GM03348 (cell line): ENCODE results near the gene WRNIP1.
A peak's percentile ranks its signal among the peaks of the same experiment; 100 is the strongest.
"Not testable (repeated sequence)": the region's sequence is repeated elsewhere in the genome, so short reads cannot be mapped to it uniquely, and the experiment has no call there.

Experiments used
- DNase-seq: peaks from one replicate; pipeline ENCODE4 v3.0.0; 2012; ENCODE audit warnings: low spot score

Gene WRNIP1

DNA sequence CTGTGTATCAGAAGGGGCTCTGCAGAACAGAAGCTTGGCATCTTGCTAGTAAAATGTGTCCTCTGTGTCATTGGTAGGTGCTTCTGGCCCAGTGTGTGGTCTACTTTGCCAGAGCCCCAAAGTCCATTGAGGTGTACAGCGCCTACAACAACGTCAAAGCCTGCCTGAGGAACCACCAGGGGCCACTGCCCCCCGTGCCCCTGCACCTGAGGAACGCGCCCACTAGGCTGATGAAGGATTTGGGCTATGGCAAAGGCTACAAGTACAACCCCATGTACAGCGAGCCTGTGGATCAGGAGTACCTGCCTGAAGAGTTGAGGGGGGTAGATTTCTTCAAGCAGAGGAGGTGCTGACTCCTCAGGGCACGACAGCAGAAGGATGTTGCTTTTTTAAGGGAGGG is 19.7 kb downstream of the WRNIP1 start:
- no peak for DNase-seq

DNA sequence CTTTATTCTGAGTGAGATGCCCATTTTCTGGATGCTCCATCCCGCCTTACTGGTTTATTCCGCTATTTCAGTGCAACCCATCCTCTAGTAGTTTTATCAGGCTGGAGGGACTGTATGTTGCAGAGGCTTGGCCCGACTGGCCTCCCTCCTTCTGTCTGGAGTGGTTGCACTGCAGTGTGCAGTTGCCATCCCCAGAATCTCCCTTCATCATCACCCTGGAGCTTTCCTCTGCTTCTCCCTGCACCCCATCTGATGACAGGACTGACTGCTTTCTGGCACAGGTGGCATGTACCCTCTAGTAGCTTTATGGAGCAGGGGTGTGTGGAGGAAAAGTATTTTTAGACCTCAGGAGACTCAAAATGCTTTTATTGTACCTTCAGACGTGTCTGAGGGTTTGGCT is 21.1 kb downstream of the WRNIP1 start:
- no peak for DNase-seq

DNA sequence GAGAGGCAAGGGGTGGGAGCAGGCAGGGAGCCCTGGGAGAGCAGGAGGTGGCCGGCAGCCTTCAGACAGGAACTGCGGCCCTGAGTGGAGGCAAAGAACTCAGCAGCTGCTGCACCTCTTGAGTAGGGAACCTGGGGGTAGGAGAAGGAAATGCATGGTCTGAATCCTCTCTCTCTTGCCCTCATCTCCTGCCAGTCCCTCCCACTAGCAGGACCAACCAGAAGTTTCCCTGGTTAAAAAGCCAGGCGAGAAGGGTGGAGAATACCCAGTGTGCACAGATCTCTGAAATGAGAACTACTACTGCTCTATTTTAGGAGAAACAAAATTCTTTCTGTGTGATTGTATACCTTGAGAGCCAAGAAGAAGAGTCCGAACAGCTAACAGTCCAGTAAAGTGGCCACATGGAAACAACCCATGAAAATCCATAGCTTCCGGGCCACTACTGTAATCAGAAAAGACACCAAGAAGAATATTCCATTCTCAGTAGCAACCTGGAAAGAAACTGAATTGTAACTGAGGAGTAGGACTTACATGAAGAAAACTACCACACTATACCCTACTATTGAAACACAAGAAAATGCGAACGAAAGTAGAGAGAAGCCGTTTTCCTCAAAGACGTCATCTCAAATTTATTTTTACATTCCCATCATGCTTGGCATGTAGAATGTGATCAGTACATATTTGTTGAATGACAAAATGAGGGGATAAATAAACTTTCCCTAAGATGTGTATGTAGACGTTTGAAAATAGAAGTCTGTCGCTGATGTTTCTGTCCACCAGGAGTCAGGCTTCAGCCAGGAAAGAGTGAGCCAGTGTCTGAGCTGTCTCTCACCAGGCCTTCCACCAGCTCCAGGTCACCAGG is 25.6 kb downstream of the WRNIP1 start:
- DNase-seq, result peak; percentile 89

DNA sequence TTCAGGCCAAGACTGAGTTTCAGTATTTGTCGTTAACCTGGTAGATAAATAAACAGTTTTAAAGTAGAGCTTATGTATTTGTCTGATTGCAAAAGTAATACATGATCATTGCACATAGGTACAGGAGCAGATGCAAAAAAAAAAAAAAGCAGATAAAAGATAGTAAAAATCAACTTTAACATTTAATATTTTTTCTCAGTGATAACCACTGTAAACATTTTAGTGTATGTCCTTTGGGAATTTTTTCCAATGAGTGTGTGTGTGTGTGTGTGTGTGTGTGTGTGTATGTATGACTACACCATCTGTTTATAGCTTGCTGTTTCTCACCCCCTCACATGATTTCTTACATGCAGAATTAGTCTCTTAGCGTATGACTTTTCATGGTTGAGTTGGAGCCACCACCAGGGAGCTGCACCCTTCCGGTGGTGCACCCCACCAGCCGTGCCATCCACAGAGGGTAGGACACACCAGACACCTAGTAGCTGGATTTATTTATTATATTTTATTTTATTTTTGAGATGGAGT is 26.3 kb downstream of the WRNIP1 start:
- DNase-seq, result no peak

DNA sequence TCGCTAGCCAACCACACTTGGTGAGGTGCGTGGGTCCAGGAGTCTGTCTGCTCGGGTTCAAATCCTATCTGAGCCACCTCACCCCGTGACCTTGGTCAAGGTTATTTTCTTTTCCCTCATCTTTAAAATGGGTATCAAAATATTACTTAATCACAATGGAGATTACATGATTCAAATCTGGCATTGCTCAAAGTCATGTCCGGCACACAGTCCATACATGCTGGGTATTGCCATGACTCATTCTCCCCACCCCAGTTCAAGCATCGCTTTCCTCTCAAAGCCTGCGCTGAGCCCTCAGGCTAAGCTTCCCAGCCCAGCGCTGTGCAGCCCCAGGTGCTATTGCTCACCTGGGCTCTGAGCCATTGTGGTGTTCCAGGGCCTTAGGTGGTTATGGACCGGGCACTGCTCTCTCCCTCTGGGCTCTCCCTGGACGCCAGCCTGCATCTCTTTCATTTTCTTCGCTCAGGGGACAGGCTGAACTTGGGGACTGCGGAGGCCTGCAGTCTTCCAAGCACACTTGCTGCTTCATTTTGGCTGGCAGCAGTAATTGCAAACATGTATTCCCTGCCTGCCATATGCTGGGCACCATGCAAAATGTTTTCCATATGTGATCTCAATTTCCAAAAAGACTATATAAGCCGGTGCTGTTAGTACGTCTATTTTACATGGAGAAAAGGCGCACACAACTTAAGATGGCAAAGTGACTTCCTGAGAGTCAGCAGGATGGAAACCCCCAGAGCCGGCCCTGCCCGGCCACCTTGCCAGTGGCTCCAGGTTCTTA is 27.3 kb downstream of the WRNIP1 start:
- DNase-seq, result no peak

DNA sequence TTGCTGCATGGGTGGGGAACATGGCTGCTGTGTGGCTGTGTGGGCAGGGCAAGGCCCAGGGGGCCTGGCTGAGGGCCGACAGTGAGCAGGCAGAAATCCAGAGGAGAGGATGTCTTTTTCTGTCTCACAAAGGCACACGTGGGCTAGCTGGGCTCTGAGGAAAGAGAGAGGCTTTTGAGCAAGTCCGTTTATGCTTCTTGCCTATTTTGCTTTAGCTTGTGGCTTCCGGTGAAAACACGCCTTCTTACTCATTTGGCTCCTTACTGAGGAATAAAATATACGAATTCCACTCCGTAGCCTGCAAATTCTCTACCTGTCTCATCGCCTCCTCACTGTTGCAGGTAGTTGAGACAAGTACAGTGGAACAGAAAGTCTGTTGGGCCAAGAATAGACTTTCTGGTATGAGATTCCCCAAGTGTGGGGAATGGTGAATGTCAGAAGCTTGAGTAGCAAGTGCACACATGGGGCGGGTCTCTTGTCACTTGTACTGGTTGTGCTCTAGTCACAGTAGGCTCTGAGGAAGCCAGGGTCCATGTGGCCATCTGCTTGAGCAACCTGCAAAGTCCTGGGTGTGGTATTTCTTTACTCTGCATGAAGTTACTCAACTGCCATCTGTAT is 28.4 kb downstream of the WRNIP1 start:
- no peak for DNase-seq

DNA sequence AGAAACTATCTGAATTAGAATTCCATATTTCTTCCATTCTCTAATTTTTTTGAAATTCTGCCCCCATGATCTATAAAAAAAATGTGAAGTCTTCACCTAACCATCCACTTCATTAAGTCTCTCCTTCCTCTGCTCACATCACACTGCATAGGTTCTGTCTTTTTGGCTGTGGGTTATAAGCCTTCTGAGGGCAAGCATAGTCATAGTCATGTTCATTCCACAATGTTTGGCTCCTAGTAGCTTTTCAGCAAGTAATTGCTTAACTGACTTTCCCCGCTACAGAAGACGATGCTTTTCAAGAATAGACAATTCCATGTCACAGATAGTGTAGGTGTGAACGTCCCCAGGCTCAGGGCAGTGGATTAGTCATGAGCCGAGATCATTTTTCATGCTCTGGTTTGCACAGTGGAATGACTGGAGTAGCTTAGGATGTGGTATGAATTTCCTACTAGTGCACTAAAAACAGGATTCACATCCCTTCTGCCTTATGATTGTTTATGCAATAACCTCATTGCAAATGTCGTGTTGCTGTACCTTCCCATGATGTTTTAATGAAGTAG is 29.1 kb downstream of the WRNIP1 start:
- DNase-seq, result no peak

DNA sequence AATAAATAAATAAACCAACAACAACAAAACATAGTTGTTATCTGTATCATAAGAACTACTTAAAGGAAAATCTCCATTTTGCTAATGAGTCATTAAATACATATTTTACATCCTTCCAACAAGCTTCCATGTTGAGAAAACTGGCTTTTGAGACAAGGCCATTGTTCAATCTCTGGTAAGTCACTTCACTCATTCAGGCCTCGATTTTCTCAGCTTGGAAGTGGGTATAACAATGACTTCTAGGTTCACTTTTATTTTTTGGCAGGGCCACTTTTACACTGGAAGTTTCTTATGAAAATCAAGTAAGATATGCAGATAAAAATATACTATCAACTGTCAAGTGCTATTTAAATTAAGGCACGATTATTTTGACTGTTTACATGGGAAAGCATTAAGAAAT is 30.0 kb downstream of the WRNIP1 start:
- DNase-seq, result no peak

DNA sequence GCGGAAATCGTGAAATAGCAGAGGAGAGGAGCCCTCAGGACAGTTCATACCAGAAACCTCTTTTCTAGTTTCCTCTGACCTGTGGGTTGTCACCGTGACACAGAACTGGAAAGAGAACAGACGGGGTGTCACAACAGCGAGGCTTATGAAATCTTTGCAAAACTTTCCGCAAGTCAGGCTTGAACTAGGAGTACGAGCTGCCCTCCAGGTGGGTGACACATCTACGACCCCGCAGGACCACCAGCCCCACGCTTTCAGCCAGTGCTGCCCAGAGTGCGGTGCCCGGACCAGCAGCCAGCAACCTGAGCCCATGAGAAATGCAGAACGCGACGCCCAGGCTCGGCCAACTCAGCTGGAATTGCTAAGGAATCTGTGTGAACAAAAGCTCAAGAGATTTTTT is 30.8 kb downstream of the WRNIP1 start:
- DNase-seq, result no peak

DNA sequence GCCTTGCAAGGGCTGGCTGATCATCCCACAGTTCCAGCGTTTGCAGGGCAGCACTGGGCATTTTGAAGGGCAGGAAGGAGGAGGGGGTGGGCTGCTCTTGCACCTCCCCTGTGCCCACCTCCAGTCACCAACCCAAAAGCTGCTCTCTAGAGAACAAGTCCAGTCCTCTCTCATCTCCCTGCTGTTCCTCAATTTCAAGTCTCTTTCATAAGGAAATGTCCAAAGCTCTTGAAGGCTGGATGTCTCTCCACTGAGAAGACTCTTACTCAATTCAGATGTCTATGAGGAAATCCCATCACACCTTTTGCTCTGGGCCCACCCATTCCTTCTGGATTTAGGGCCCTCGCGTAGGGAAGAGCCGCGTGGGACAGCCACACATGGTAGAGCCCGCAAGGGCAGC is 31.7 kb downstream of the WRNIP1 start:
- no peak for DNase-seq

DNA sequence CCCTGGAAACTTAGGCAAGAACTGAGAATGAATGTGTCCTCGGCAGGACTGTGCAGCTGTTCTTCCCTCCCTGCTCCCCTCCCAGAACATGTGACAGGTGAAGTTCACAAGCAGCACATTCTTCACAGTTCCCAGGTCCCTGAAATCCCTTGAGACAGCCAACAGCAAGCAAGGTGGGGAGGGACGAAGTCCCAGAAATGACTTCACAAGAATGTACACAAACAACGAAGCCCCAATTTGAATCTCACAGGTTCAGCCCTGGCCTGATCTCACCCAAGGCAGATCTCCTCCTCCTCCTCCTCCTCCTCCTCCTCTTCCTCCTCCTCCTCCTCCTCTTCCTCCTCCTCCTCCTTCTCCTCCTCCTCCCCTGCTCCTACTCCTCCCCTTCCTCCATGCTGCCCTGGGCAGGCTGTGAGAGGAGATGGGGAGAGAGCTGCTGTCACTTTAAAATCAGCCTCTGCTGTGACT is 32.4 kb downstream of the WRNIP1 start:
- DNase-seq, result no peak

DNA sequence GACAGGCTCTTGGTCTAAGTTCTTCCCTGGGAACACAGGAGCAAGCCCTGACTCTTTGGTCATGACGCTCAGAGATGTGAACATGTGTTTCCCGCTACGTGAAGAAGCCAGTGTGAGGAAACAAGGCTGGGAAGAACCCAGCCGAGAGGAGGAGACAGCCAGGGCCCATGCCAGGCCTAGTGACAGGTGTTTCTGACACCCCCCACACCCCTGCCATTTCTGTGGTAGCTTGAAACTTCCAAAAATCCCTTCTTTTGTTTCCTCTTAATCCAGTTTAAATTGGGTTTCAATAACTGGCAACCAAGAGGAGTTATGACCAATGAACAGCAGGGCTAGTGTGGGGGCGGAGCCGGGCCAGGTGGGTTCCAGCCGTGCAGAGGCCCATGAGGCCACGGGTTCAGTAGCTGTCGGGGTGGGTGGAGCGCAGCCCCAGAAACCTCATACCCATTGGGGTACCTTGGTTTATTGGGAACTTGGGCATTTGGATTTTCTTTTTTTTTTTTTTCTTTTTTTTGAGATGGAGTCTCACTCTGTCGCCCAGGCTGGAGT is 33.5 kb downstream of the WRNIP1 start:
- no peak for DNase-seq

DNA sequence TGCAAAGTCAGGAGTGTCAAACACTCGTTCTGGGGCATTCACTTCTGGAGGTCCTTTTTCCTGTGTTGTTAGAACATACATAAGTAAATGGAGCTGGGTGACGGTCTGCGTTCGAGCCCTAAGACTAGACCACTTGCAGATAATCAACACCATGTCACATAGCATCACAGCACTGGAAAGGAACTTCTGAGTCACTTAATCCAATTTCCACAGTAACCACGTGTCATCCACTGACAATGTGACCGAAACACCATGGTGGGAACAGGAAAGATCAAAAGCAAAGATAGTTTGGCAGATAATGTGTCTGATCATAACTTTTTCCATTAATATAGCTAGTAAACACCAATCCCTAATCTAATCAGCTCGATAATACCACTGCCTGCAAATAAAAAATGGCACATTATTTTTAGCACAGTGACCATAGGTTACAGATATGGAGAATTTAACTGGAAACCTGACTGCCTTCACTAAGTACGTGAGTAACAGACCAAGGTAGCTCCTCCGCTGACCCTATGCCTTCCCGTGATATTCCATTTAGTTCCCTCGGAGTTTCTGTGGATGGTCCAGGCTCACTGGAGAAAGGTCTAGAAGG is 34.8 kb downstream of the WRNIP1 start:
- no peak for DNase-seq

DNA sequence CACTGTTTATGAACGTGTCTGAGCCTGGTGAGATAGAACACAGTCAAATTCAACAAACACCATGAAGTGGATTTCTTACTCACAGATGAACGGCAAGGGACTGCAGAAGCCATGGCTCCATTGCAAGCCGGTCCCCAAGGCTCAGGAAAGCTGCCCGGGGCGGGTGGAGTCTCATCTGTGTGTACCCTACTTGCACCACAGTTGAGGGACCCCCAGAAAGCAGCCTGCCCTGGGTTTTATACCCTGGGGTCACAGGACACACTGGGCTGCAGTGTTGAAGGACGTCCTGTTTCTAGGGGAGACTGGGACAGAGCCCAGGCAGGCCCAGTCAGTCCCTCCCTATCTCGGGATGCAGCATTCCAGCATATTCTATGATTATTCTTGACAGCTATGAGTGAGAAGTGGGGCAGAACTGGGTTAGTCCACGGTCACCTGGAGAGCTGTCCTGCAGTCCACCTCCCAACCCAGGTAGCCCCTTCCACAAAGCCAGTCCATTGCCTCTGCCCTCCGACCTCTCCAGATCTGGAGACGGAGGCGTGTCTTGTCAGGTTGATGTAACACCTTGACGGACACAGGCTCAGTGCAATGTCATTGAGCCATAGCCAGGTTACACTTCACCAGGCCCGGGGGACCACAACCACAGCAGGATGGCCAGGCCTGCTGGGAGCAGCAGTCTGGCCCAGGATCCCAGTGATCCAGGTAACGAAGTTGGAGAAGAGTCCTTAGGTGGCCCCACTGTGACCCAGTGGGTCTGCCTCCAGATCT is 35.5 kb downstream of the WRNIP1 start:
- DNase-seq, result no peak

DNA sequence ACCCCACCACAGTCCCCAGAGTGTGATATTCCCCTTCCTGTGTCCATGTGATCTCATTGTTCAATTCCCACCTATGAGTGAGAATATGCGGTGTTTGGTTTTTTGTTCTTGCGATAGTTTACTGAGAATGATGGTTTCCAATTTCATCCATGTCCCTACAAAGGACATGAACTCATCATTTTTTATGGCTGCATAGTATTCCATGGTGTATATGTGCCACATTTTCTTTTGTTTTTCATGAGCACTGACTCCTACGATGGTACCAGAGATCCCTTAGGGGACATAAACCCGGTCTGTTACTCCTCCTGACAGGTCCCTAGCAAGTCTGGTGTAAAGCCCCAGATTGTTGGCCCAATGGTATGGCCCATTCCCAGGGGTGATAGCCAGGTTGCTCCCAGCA is 36.5 kb downstream of the WRNIP1 start:
- not testable (repeated sequence) for DNase-seq

DNA sequence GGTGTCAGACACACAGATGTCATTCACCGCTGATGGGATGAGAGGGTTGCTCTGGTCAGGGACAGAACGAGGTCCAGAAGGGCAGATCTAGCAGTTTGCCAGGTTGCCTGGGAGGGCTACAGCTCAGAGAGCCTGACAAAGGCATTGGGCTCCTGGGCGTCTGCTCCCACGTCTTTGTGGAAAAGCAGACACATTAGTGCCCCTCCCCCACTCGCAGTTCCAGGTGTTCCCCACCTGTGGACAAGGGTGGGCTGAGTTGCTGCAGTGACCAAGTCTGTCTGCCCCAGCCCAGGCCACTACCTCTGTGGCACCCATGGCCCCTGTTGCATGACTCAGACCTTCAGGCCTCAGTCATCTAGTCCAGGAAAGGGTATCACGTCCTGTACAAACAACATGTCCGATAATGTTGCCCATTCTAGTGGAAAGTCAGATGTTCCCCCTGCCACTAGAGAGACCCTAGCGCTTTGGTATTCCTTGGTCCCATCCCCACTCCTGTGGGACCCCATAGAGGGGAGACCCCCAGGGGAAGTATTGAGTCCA is 37.4 kb downstream of the WRNIP1 start:
- no peak for DNase-seq

DNA sequence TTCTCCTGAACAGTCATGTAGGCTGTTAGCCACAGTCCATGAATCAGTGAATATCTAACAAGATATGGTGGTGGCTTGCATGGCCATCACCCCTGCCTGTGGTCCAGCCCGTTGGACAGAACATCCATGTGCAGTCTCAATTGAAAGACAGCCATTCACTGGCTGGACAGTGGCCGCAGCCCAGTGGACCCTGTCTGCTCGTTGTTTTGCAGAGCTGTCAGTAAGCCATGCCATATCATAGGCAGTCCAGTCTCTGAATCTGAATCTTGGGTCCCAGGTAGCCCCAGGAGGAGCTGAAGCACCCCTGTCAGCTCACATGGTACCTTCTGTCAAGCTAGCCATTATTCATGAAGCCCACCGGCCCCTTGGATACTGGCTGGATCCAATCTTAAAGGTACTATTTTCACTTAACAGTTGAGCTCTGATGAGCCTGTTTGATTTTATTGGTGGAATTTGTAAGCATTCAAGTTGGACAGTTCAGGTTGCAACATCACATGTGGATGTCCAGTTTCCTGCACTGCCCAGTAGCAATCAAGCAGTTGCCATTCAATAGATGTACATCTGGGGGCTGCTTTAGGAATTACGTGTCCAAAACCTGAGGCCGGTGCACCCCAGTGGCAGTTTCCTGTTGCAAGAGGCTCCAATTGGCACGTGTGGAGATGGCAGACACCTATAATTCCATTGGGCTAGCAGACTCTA is 38.7 kb downstream of the WRNIP1 start:
- no peak for DNase-seq

DNA sequence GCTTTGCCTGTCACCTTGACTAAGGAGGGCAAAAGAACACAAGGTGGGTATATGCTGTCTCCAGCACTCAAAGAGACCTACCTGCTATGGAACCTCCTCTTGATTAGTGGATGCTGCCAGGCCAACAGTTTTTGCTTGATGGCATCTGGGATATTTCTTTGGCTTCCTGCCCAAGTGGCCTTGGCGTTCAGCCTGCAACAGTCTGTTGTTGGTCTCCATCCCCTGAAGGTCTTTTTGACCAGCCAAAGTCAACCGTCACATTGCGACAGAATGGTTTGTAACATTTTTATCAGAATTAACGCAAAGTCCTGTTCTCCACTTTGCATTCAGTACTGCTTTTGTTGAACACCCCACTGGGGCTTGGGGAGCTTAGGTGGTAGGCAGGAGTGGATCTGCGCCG is 39.3 kb downstream of the WRNIP1 start:
- no peak for DNase-seq

DNA sequence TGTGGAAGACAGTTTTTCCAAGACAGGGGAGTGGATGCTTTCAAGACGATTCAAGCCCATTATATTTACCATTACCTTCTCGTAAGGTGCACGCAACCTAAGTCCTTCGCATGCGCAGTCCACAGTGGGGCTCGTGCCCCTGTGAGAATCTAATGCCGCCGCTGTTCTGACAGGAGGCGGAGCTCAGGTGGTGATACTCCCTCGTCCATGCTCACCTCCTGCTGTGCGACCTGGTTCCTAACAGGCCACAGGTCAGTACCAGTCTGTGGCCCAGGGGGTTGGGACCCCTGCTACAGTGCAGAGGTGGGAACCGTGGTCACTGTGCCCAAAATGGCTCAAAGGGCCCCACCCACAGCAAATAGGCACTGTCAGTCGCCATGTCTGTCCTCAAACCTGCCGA is 39.8 kb downstream of the WRNIP1 start:
- no peak for DNase-seq

DNA sequence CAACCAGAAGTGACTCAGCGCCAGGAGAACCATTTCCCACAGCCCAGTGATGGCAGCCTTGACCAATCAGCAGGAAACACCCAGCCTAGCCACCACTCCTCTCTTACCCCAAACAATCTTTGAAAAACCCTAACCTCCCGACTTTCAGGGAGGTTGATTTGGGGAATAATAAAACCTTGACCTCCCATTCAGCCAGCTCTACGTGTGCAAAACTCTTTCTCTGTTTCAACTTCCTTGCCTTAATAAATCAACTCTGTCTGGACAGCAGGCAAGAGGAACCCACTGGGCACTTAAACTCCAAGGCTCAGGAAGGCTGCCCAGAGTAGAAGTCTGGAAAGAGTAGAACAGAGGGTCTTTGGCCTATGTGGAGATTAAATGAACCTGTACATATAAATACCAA is 41.5 kb downstream of the WRNIP1 start:
- DNase-seq, result no peak
